Measurements from ENCODE around the gene METTL26. TPM values are rescaled to one million over a fixed set of nuclear protein-coding genes. Genes with fewer than 3 reads are reported as not detected.

METTL26 gene
- total and polyA plus RNA-seq, 2 of the 8 experiments (the other 6 are each of a cell fraction or from before 2014, with no cell fraction given), result 100 to 186 TPM

- FAIRE-seq (no peak), DNase-seq (ENCODE audit: low read depth in 1 of 2, low spot score in 2 of 2) (peak in 1 of 2 experiments; percentile 91)
- H4K91ac ChIP-seq (replicated peaks; ENCODE audit: insufficient read length, low read length), result no peak overlapping the region
- no peak overlapping the region; the same call in 1 of the 2 replicates for H3K18ac ChIP-seq (ENCODE audit: extremely low read depth, low read length)
- no peak overlapping the region for H3K4me2 ChIP-seq (ENCODE audit: insufficient read depth in 1 of 2, low read depth in 2 of 2, low read length in 2 of 2)
- no peak overlapping the region for H3K14ac ChIP-seq (ENCODE audit: insufficient read length)
- WGBS, 2 experiments (ENCODE audit: extremely low coverage in 1 of 2, insufficient coverage in 1 of 2, insufficient read length in 1 of 2, insufficient replicate concordance in 2 of 2, low coverage in 1 of 2, low lambda C conversion rate in 2 of 2, missing lambda C conversion rate in 1 of 2), result 66% methylated on average over 24 of the region's 28 CpGs; no CpG with 5 or more reads in 1 of the 2 experiments
- 0 out of 2 replicates have a peak overlapping the region, but pooled peaks have one; percentile 39 for H2AK5ac ChIP-seq (ENCODE audit: low read depth, low read length)
- H2BK15ac ChIP-seq (ENCODE audit: low read length), result no peak overlapping the region
- H3K79me1 ChIP-seq (ENCODE audit: low read depth, low read length), result peaks cover 3% of the 10 kb centered on the region
- ChIA-PET POLR2A (ENCODE audit: partially characterized antibody) (interaction anchor here (0.6 to 1.4 kb wide), 6 partner anchors 10 to 86 kb away, joined by 3 to 4 read pairs (median 3); no protein-coding TSS in a partner anchor), CTCF (ENCODE audit: partially characterized antibody) (interaction anchor here (0.6 to 5.2 kb wide), 16 partner anchors 10 to 185 kb away, joined by 3 to 29 read pairs (median 3); partner anchors contain the start of genes RAB11FIP3, RAB40C and RHOT2)
- no peak overlapping the region for H3K56ac ChIP-seq (replicated peaks; ENCODE audit: insufficient read length, low read depth, low read length)
- no peak overlapping the region for H2BK12ac ChIP-seq (ENCODE audit: low read depth, low read length)
- peaks cover 0 to under 1% of the 10 kb centered on the region in 2 experiments; a peak in 1 of 4 replicates for H3K79me2 ChIP-seq (ENCODE audit: control insufficient read depth in 1 of 2, insufficient read depth in 2 of 2, low read length in 2 of 2)
- peak overlapping the region in 1 of 4 experiments; percentile 18; a peak in 2 of 7 replicates for H3K9ac ChIP-seq (replicated peaks in 1 of 4; ENCODE audit: extremely low read depth in 1 of 4, low read depth in 3 of 4, low read length in 3 of 4)
- H3K4me1 ChIP-seq (replicated peaks in 1 of 4; ENCODE audit: control insufficient read depth in 3 of 4, insufficient read depth in 4 of 4, low read length in 3 of 4), result no peaks in the 10 kb centered on the region; a peak in 1 of 7 replicates
- H3K23me2 ChIP-seq (ENCODE audit: low read depth, low read length), result no peaks in the 10 kb centered on the region
- H2BK20ac ChIP-seq (ENCODE audit: low read length), result no peak overlapping the region
- no peak overlapping the region for H2BK5ac ChIP-seq (ENCODE audit: low read depth, low read length)
- no peak overlapping the region for H3K4me3 ChIP-seq (ENCODE audit: extremely low read depth in 1 of 4, insufficient read depth in 2 of 4, low read depth in 3 of 4, low read length in 4 of 4)
- peaks cover 0 to 7% of the 10 kb centered on the region in 2 experiments for H4K20me1 ChIP-seq (replicated peaks in 1 of 2; ENCODE audit: control insufficient read depth in 1 of 2, insufficient read depth in 2 of 2, low read length in 2 of 2)
- no peak overlapping the region for H2BK120ac ChIP-seq (replicated peaks; ENCODE audit: low read depth, low read length)
- no peak overlapping the region for H3K4ac ChIP-seq (replicated peaks; ENCODE audit: insufficient read length, low read depth, low read length)
- H4K5ac ChIP-seq (ENCODE audit: insufficient read length, low read depth, low read length), result peak overlapping the region; percentile 9
- no peak overlapping the region for H3K23ac ChIP-seq (ENCODE audit: insufficient read length)
- peak overlapping the region; percentile 92 for H4K8ac ChIP-seq (ENCODE audit: extremely low read depth, insufficient read depth, low read length)
- H3K27ac ChIP-seq (ENCODE audit: low read depth, low read length), result no peak overlapping the region
- no peaks in the 10 kb centered on the region; a peak in 1 of 4 replicates for H3K9me3 ChIP-seq (ENCODE audit: insufficient read depth in 2 of 2, low read depth in 1 of 2, low read length in 1 of 2)
- no peak overlapping the region for H2AFZ ChIP-seq (ENCODE audit: low read length)
- no peaks in the 10 kb centered on the region for H3K27me3 ChIP-seq (replicated peaks in 1 of 4; ENCODE audit: control insufficient read depth in 3 of 4, extremely low read depth in 1 of 4, insufficient read depth in 3 of 4, low read length in 3 of 4)
- H3K36me3 ChIP-seq (ENCODE audit: control insufficient read depth in 2 of 4, insufficient read depth in 4 of 4, low read length in 3 of 4), result no peaks in the 10 kb centered on the region; a peak in 1 of 8 replicates
- TF ChIP-seq, protein P1, sequence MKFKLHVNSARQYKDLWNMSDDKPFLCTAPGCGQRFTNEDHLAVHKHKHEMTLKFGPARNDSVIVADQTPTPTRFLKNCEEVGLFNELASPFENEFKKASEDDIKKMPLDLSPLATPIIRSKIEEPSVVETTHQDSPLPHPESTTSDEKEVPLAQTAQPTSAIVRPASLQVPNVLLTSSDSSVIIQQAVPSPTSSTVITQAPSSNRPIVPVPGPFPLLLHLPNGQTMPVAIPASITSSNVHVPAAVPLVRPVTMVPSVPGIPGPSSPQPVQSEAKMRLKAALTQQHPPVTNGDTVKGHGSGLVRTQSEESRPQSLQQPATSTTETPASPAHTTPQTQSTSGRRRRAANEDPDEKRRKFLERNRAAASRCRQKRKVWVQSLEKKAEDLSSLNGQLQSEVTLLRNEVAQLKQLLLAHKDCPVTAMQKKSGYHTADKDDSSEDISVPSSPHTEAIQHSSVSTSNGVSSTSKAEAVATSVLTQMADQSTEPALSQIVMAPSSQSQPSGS (IDR thresholded peaks at IDR 0.05; ENCODE audit: low read length), result no peak
- peak; percentile 74 to 87 for TF ChIP-seq RAD21 (IDR thresholded peaks at IDR 0.05 in 1 of 2, conservative IDR thresholded peaks at IDR 0.05 in 1 of 2; ENCODE audit: low read depth in 2 of 2, low read length in 2 of 2)
- TF ChIP-seq CTCF (IDR thresholded peaks at IDR 0.05; ENCODE audit: control extremely low read depth in 1 of 3, insufficient read depth in 1 of 3, low read depth in 1 of 3, low read length in 3 of 3), result peak; percentile 91 to 97 (median 92)
- TF ChIP-seq EGR1 (IDR thresholded peaks at IDR 0.05; ENCODE audit: borderline replicate concordance, low read depth, low read length), result peak; percentile 77; the same call in 1 of the 2 replicates
- TF ChIP-seq SIRT6 (IDR thresholded peaks at IDR 0.05; ENCODE audit: low read length), result no peak
- peak; percentile 89 for TF ChIP-seq YY1 (IDR thresholded peaks at IDR 0.05; ENCODE audit: low read depth, low read length)
These were observed 25.4 kb downstream of the METTL26 start for GRCh38 chr16:610513-611381.

Data from H1 (cell line).